H1 (cell line): ENCODE results near the gene DPYSL3. TPM values are rescaled to one million over a fixed set of nuclear protein-coding genes. Genes with fewer than 3 reads are reported as not detected.

ENCODE experiments used
- CTCF ChIA-PET: fragments of 300-600 bp; sonication (Branson Sonifier 250); formaldehyde crosslinking; loops from one replicate; lab custom pipeline; 2021; ENCODE audit not compliant: partially characterized antibody; lab: Charles Lee
- POLR2A ChIA-PET: fragments of 300-600 bp; sonication (Branson Sonifier 250); formaldehyde crosslinking; loops from one replicate; lab custom pipeline; 2021; ENCODE audit warnings: inconsistent platforms; ENCODE audit not compliant: partially characterized antibody; lab: Charles Lee
- DNase-seq, 2 experiments: peaks; one replicate each; pipeline versions ENCODE4 v3.0.0 to v3.0.0-alpha.2; 2010 to 2022; ENCODE audit warnings: low spot score in 2 of 2, low read depth in 1 of 2, mixed read lengths in 1 of 2
- FAIRE-seq: peaks from 2 replicates; lab custom pipeline; 2011; peaks lifted over from hg19 to GRCh38; lab: Jason Lieb, UNC
- H2AFZ ChIP-seq: 2 replicates; pipeline ENCODE4 v1.8.1; 2012; ENCODE audit warnings: low read length, inconsistent platforms
- H2AK5ac ChIP-seq: 2 replicates; pipeline ENCODE4 v1.6.1; 2013; ENCODE audit warnings: low read depth, low read length
- H2BK120ac ChIP-seq: replicated peaks from 2 replicates; pipeline ENCODE3; 2013; ENCODE audit warnings: low read depth, low read length, inconsistent platforms
- H2BK12ac ChIP-seq: 2 replicates; pipeline ENCODE4 v1.6.1; 2013; ENCODE audit warnings: low read depth, low read length
- H2BK15ac ChIP-seq: 2 replicates; pipeline ENCODE4 v1.6.1; 2013; ENCODE audit warnings: low read length
- H2BK20ac ChIP-seq: 2 replicates; pipeline ENCODE4 v1.6.1; 2013; ENCODE audit warnings: low read length
- H2BK5ac ChIP-seq: 2 replicates; pipeline ENCODE4 v1.6.1; 2013; ENCODE audit warnings: low read depth, low read length
- H3K14ac ChIP-seq: 2 replicates; pipeline ENCODE4 v1.6.1; 2013; ENCODE audit warnings: inconsistent platforms; ENCODE audit not compliant: insufficient read length
- H3K18ac ChIP-seq: 2 replicates; pipeline ENCODE4 v1.6.1; 2013; ENCODE audit warnings: low read length; ENCODE audit errors: extremely low read depth
- H3K23ac ChIP-seq: 2 replicates; pipeline ENCODE4 v1.6.1; 2013; ENCODE audit warnings: inconsistent platforms; ENCODE audit not compliant: insufficient read length
- H3K23me2 ChIP-seq: 2 replicates; pipeline ENCODE4 v1.6.1; 2013; ENCODE audit warnings: low read depth, low read length
- H3K27ac ChIP-seq: 2 replicates; pipeline ENCODE4 v1.6.1; 2011; ENCODE audit warnings: low read depth, low read length, inconsistent platforms
- H3K27me3 ChIP-seq, 4 experiments: replicated peaks in 1 of 4; 1 replicate in 1 of 4; 2 replicates in 3 of 4; pipeline versions ENCODE4 v1.6.1 to v1.8.1; 2011 to 2013; ENCODE audit warnings: low read length in 3 of 4, mild to moderate bottlenecking in 3 of 4, inconsistent platforms in 2 of 4, mixed read lengths in 2 of 4, moderate library complexity in 1 of 4; ENCODE audit not compliant: control insufficient read depth in 3 of 4, insufficient read depth in 3 of 4; ENCODE audit errors: extremely low read depth in 1 of 4
- H3K36me3 ChIP-seq, 4 experiments: 2 replicates each; pipeline versions ENCODE4 v1.6.1 to v1.8.1; 2011 to 2013; ENCODE audit warnings: mild to moderate bottlenecking in 4 of 4, low read length in 3 of 4, moderate library complexity in 2 of 4, control low read depth in 1 of 4, inconsistent platforms in 1 of 4; ENCODE audit not compliant: insufficient read depth in 4 of 4, control insufficient read depth in 2 of 4
- H3K4ac ChIP-seq: replicated peaks from 2 replicates; pipeline ENCODE3; 2013; ENCODE audit warnings: low read length, low read depth, mixed read lengths, inconsistent platforms; ENCODE audit not compliant: insufficient read length
- H3K4me1 ChIP-seq, 4 experiments: replicated peaks in 1 of 4; 1 replicate in 1 of 4; 2 replicates in 3 of 4; pipeline versions ENCODE4 v1.6.1 to v1.8.1; 2011 to 2013; ENCODE audit warnings: low read length in 3 of 4, inconsistent platforms in 2 of 4, mixed read lengths in 1 of 4; ENCODE audit not compliant: insufficient read depth in 4 of 4, control insufficient read depth in 3 of 4
- H3K4me2 ChIP-seq, 2 experiments: 2 replicates each; pipeline versions ENCODE4 v1.6.1 to v1.8.1; 2011 to 2013; ENCODE audit warnings: low read depth in 2 of 2, low read length in 2 of 2, control low read depth in 1 of 2, inconsistent platforms in 1 of 2, mild to moderate bottlenecking in 1 of 2; ENCODE audit not compliant: insufficient read depth in 1 of 2
- H3K4me3 ChIP-seq, 4 experiments: fragments of 200-600, 300-600 bp in 1 of 4; sonication (generic), shearing (Covaris generic), sonication (Bioruptor Twin) in 1 of 4; 2 replicates each; pipeline versions ENCODE4 v1.5.1 to v1.8.1; 2011 to 2016; ENCODE audit warnings: low read length in 4 of 4, low read depth in 3 of 4, control low read depth in 2 of 4, inconsistent platforms in 2 of 4, mild to moderate bottlenecking in 2 of 4, mixed read lengths in 1 of 4, moderate library complexity in 1 of 4; ENCODE audit not compliant: insufficient read depth in 2 of 4; ENCODE audit errors: extremely low read depth in 1 of 4
- H3K56ac ChIP-seq: replicated peaks from 2 replicates; pipeline ENCODE3; 2013; ENCODE audit warnings: low read depth, mild to moderate bottlenecking, mixed read lengths, low read length, inconsistent platforms; ENCODE audit not compliant: insufficient read length
- H3K79me1 ChIP-seq: 2 replicates; pipeline ENCODE4 v1.6.1; 2013; ENCODE audit warnings: low read depth, low read length, control low read depth
- H3K79me2 ChIP-seq, 2 experiments: 2 replicates each; pipeline versions ENCODE4 v1.6.1 to v1.8.1; 2012 to 2013; ENCODE audit warnings: low read length in 2 of 2, mild to moderate bottlenecking in 2 of 2, inconsistent platforms in 1 of 2; ENCODE audit not compliant: insufficient read depth in 2 of 2, control insufficient read depth in 1 of 2
- H3K9ac ChIP-seq, 4 experiments: replicated peaks in 1 of 4; 1 replicate in 1 of 4; 2 replicates in 3 of 4; pipeline versions ENCODE4 v1.6.1 to v1.8.1; 2011 to 2013; ENCODE audit warnings: low read depth in 3 of 4, low read length in 3 of 4, control low read depth in 2 of 4, mild to moderate bottlenecking in 2 of 4, moderate library complexity in 2 of 4, inconsistent platforms in 1 of 4; ENCODE audit errors: extremely low read depth in 1 of 4
- H3K9me3 ChIP-seq, 2 experiments: 2 replicates each; pipeline versions ENCODE4 v1.6.1 to v1.8.1; 2012 to 2013; ENCODE audit warnings: mild to moderate bottlenecking in 2 of 2, moderate library complexity in 2 of 2, control low read depth in 1 of 2, inconsistent platforms in 1 of 2, low read depth in 1 of 2, low read length in 1 of 2, mixed read lengths in 1 of 2; ENCODE audit not compliant: insufficient read depth in 2 of 2
- H4K20me1 ChIP-seq, 2 experiments: replicated peaks in 1 of 2; 2 replicates each; pipeline versions ENCODE3 to v1.8.1; 2011 to 2013; ENCODE audit warnings: inconsistent platforms in 2 of 2, low read length in 2 of 2, mild to moderate bottlenecking in 1 of 2; ENCODE audit not compliant: insufficient read depth in 2 of 2, control insufficient read depth in 1 of 2
- H4K5ac ChIP-seq: 2 replicates; pipeline ENCODE4 v1.6.1; 2013; ENCODE audit warnings: low read length, low read depth, mixed read lengths, inconsistent platforms; ENCODE audit not compliant: insufficient read length
- H4K8ac ChIP-seq: 2 replicates; pipeline ENCODE4 v1.8.0; 2013; ENCODE audit warnings: mild to moderate bottlenecking, moderate library complexity, low read length, inconsistent platforms; ENCODE audit not compliant: insufficient read depth; ENCODE audit errors: extremely low read depth
- H4K91ac ChIP-seq: replicated peaks from 2 replicates; pipeline ENCODE3; 2013; ENCODE audit warnings: low read length, mixed read lengths, inconsistent platforms; ENCODE audit not compliant: insufficient read length
- ATF3 ChIP-seq: IDR thresholded peaks from 2 replicates; pipeline ENCODE4 v1.6.1; 2011; ENCODE audit warnings: low read depth, mild to moderate bottlenecking, low read length; ENCODE audit not compliant: insufficient read depth
- CEBPB ChIP-seq: IDR thresholded peaks from 2 replicates; pipeline ENCODE4 v1.6.1; 2012; ENCODE audit warnings: low read depth, low read length
- E2F6 ChIP-seq: IDR thresholded peaks from 2 replicates; pipeline ENCODE4 v1.6.1; 2012; ENCODE audit warnings: inconsistent platforms
- GABPA ChIP-seq: IDR thresholded peaks from 2 replicates; pipeline ENCODE4 v1.6.1; 2011; ENCODE audit warnings: mild to moderate bottlenecking, low read length, moderate library complexity, borderline replicate concordance; ENCODE audit not compliant: insufficient read depth
- POU5F1 ChIP-seq: IDR thresholded peaks from 2 replicates; pipeline ENCODE4 v1.6.1; 2011; ENCODE audit warnings: low read depth, mild to moderate bottlenecking, low read length, moderate library complexity
- RAD21 ChIP-seq, 2 experiments: IDR thresholded peaks in 1 of 2; conservative IDR thresholded peaks in 1 of 2; 2 replicates each; pipeline ENCODE4 v1.6.1; 2011; ENCODE audit warnings: low read depth in 2 of 2, low read length in 2 of 2, improper control_type of control experiment in 1 of 2, inconsistent platforms in 1 of 2, mild to moderate bottlenecking in 1 of 2, moderate library complexity in 1 of 2
- SIN3A ChIP-seq, 2 experiments: IDR thresholded peaks in 1 of 2; conservative IDR thresholded peaks in 1 of 2; 2 replicates each; pipeline ENCODE4 v1.6.1; 2011 to 2012; ENCODE audit warnings: low read length in 2 of 2, improper control_type of control experiment in 1 of 2, low read depth in 1 of 2, mild to moderate bottlenecking in 1 of 2
- SIX5 ChIP-seq: IDR thresholded peaks from 2 replicates; pipeline ENCODE4 v1.6.1; 2011; ENCODE audit warnings: mild to moderate bottlenecking, low read depth, low read length
- TAF7 ChIP-seq: optimal IDR thresholded peaks from 2 replicates; pipeline ENCODE3; 2011; ENCODE audit warnings: low read depth, mild to moderate bottlenecking, inconsistent platforms, low read length, moderate library complexity, borderline replicate concordance
- YY1 ChIP-seq: IDR thresholded peaks from 2 replicates; pipeline ENCODE4 v1.6.1; 2011; ENCODE audit warnings: low read depth, mild to moderate bottlenecking, low read length
- WGBS, 2 experiments: shearing (Covaris generic) in 1 of 2; methylation state at CpG; one replicate each; pipeline versions ENCODE4 v1.1.6 to v1.1.7; 2013 to 2015; ENCODE audit warnings: low lambda C conversion rate in 2 of 2, mixed read lengths in 2 of 2, inconsistent platforms in 1 of 2, low coverage in 1 of 2, missing lambda C conversion rate in 1 of 2; ENCODE audit not compliant: insufficient replicate concordance in 2 of 2, insufficient coverage in 1 of 2, insufficient read length in 1 of 2; ENCODE audit errors: extremely low coverage in 1 of 2, missing lambda C conversion rate in 1 of 2; 5-methylcytosine and 5-hydroxymethylcytosine counted together
- polyA plus RNA-seq, 7 experiments: library from polyadenylated mRNA; depleted of rRNA in 3 of 7; stranded (reverse) in 5 of 7; unstranded in 2 of 7; fragments of >200 nt in 5 of 7; fragments of 200-250 nt in 2 of 7; gene quantifications; 1 replicate in 5 of 7; 2 replicates in 1 of 7; 4 replicates in 1 of 7; pipeline versions ENCODE4 v1.2.1 to v1.2.3, GENCODE V29; 2011 to 2013; ENCODE audit warnings: missing spikeins in 2 of 7, mixed read lengths in 2 of 7
- total RNA-seq: library from RNA; stranded (reverse); fragmentation: NEBNext Ultra II Directional; extraction: Animal tissue kit (Norgen Biotek cat#: 25700); gene quantifications from 2 replicates; pipeline ENCODE4 v1.2.1, GENCODE V29; 2021

The DPYSL3 gene
- total and polyA plus RNA-seq, 2 of the 8 experiments (the other 6 are each of a cell fraction or from before 2014, with no cell fraction given): 268 to 387 TPM

- no peak overlapping the region for H2BK5ac ChIP-seq
- H3K27me3 ChIP-seq: no peaks in the 10 kb centered on the region
- 0 out of 2 replicates have a peak overlapping the region, but pooled peaks have one; percentile 13 for H2BK12ac ChIP-seq
- H3K27ac ChIP-seq: no peak overlapping the region
- H3K18ac ChIP-seq: peak overlapping the region; percentile 0; the same call in 1 of the 2 replicates
- no peak overlapping the region for H3K4ac ChIP-seq
- no peak overlapping the region for H3K23ac ChIP-seq
- WGBS, 2 experiments: 91% methylated on average over 6 of the region's 6 CpGs; no CpG with 5 or more reads in 1 of the 2 experiments
- peak overlapping the region in 1 of 2 experiments; percentile 29; a peak in 2 of 4 replicates for H3K4me2 ChIP-seq
- peaks cover 3 to 25% (median 13%) of the 10 kb centered on the region in 4 experiments; a peak in 6 of 7 replicates for H3K4me1 ChIP-seq
- no peak overlapping the region for H3K9ac ChIP-seq
- no peaks in the 10 kb centered on the region for H3K23me2 ChIP-seq
- no peak for DNase-seq
- H4K8ac ChIP-seq: no peak overlapping the region
- peaks cover 5% of the 10 kb centered on the region; the same call in 1 of the 2 replicates for H3K79me1 ChIP-seq
- H3K56ac ChIP-seq: no peak overlapping the region
- no peak overlapping the region for H2BK15ac ChIP-seq
- no peak overlapping the region for H2AFZ ChIP-seq
- H4K91ac ChIP-seq: peak overlapping the region; percentile 9
- H3K4me3 ChIP-seq: no peak overlapping the region
- peak overlapping the region; percentile 2 for H4K5ac ChIP-seq
- peak overlapping the region; percentile 1 for H2BK120ac ChIP-seq
- ChIA-PET CTCF (interaction anchor here (0.9 to 5.0 kb wide), 8 partner anchors 7 to 112 kb away, joined by 3 to 68 read pairs (median 10); no protein-coding TSS in a partner anchor), POLR2A (interaction anchor here (1.0 to 1.5 kb wide), 5 partner anchors 10 to 111 kb away, joined by 3 to 5 read pairs (median 3); no protein-coding TSS in a partner anchor)
- no peak for FAIRE-seq
- no peaks in the 10 kb centered on the region for H4K20me1 ChIP-seq
- H3K14ac ChIP-seq: no peak overlapping the region
- peaks cover 1 to 77% of the 10 kb centered on the region in 2 experiments for H3K79me2 ChIP-seq
- H3K9me3 ChIP-seq: no peaks in the 10 kb centered on the region
- no peak overlapping the region for H2AK5ac ChIP-seq
- H2BK20ac ChIP-seq: peak overlapping the region; percentile 17; the same call in 1 of the 2 replicates
- no peaks in the 10 kb centered on the region for H3K36me3 ChIP-seq
- TF ChIP-seq RAD21 (IDR thresholded peaks at IDR 0.05 in 1 of 2, conservative IDR thresholded peaks at IDR 0.05 in 1 of 2; ENCODE audit: low read depth in 2 of 2, low read length in 2 of 2) (no peak), ATF3 (no peak), GABPA (no peak), E2F6 (no peak), POU5F1 (no peak), TAF7 (no peak), YY1 (no peak), SIX5 (no peak), CEBPB (no peak), SIN3A (conservative IDR thresholded peaks at IDR 0.05 in 1 of 2, IDR thresholded peaks at IDR 0.05 in 1 of 2; ENCODE audit: low read depth in 1 of 2, low read length in 2 of 2) (no peak)
Observed at GRCh38 chr5:147466360-147466980, 43.4 kb downstream of the DPYSL3 start.
